Left renal cortex interstitium (tissue), 4 donors: Measurements from ENCODE around the gene DPP6. TPM values are rescaled to one million over a fixed set of nuclear protein-coding genes. Genes with fewer than 3 reads are reported as not detected.
"Not testable (repeated sequence)": the region's sequence is repeated elsewhere in the genome, so short reads cannot be mapped to it uniquely, and the experiment has no call there.

ENCODE experiments used
- DNase-seq, 4 donors: peaks; one replicate each; pipeline ENCODE4 v3.0.0-alpha.2; 2013; ENCODE audit warnings: low read depth in 4 of 4, low spot score in 2 of 4, missing footprints in 1 of 4
- polyA plus RNA-seq, 4 donors: library from polyadenylated mRNA; unstranded; fragments of 120-200 nt; gene quantifications; one replicate each; pipeline ENCODE4 v1.2.1, GENCODE V29; 2013; ENCODE audit not compliant: insufficient read length in 4 of 4

DPP6 gene
- polyA plus RNA-seq, result 10 to 100 TPM; 44.0 to 60.4 (median 52.3) TPM

- not testable (repeated sequence) for DNase-seq
Measured at GRCh38 chr7:154051643-154052529, at the start of gene DPP6. TSS of gene DPP6 (plus strand) at chr7:154052398.

GRCh38 chr7:154009423-154009911 is 42.7 kb upstream of the DPP6 start:
- not testable (repeated sequence) for DNase-seq

- DNase-seq, result not testable (repeated sequence)
Measured at GRCh38 chr7:154010726-154011568, 41.3 kb upstream of the DPP6 start.

- not testable (repeated sequence) for DNase-seq
Measured at GRCh38 chr7:154012800-154013199, 39.4 kb upstream of the DPP6 start.

- DNase-seq, result not testable (repeated sequence)
Measured at GRCh38 chr7:154015636-154016035, 36.6 kb upstream of the DPP6 start.

GRCh38 chr7:154018354-154018753 is 33.8 kb upstream of the DPP6 start:
- DNase-seq, result not testable (repeated sequence)

GRCh38 chr7:154027805-154028204 is 24.4 kb upstream of the DPP6 start:
- DNase-seq, result not testable (repeated sequence)

- not testable (repeated sequence) for DNase-seq
Measured at GRCh38 chr7:154030476-154031080, 21.6 kb upstream of the DPP6 start.

GRCh38 chr7:154039466-154040165 is 12.6 kb upstream of the DPP6 start:
- not testable (repeated sequence) for DNase-seq

GRCh38 chr7:154050394-154050793 is 1.8 kb upstream of the DPP6 start:
- not testable (repeated sequence) for DNase-seq

GRCh38 chr7:154051006-154051642 is 1.1 kb upstream of the DPP6 start:
- DNase-seq, result not testable (repeated sequence)

- not testable (repeated sequence) for DNase-seq
Measured at GRCh38 chr7:154052530-154053252, 493 bp downstream of the DPP6 start.

- not testable (repeated sequence) for DNase-seq
Measured at GRCh38 chr7:154053466-154054312, 1.5 kb downstream of the DPP6 start.

GRCh38 chr7:154054664-154055063 is 2.5 kb downstream of the DPP6 start:
- DNase-seq, result not testable (repeated sequence)

GRCh38 chr7:154055491-154056106 is 3.4 kb downstream of the DPP6 start:
- DNase-seq, result peak in 3 of 4 donors; percentile 58 to 81 (median 77)

- not testable (repeated sequence) for DNase-seq
Measured at GRCh38 chr7:154058783-154059182, 6.6 kb downstream of the DPP6 start.

GRCh38 chr7:154060551-154060950 is 8.4 kb downstream of the DPP6 start:
- not testable (repeated sequence) for DNase-seq
